ENCODE results near the gene HOXA3.

The HOXA3 gene

GRCh38 chr7:27151931-27152815 is at the start of gene HOXA3:
HOXA3 (minus strand) TSS chr7:27152583; CDS start chr7:27110640, 41,943 bp downstream.
- no peak for DNase-seq

GRCh38 chr7:27201580-27202017 is 49.2 kb upstream of the HOXA3 start:
- DNase-seq = no peak

DNA sequence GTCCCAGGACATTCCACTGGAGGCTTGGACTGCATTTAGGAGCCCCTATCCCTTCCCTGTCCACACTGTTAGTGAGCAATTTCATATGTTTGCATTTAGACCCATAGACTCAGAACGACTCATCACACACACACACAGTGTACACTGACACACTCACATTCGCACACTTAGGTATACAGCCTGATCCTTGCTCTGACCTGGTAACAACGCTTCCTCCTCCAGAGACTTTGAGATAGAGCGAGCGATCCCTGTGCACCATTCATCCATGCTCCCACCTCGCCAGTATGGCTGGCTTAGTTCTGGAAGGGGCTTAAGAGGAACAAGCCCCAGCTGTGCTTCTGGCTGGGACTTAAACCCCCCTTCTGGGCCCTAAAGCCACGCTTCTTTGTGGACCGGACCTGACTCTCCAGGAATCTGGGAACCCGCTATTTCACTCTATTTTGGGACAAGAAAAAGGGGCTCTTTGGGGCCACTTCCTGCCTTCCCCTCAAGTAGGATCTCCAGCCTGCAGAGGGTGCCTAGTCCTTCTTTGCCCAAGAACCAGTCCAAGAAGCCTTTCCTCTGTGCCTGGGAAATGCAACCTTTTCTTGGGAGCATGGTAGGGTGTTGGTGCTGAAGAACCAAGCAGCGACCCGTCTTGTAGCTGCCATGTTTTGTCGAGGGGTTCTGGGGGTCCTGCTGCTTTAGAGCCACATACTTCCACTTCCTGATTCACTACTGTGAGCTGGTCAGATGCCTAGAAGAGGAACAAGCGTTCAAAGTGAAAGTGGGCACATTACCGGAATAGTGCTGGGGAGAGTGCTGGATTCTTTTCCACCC is 48.6 kb upstream of the HOXA3 start:
- no peak for DNase-seq

- DNase-seq = peak; percentile 69
These were observed 47.7 kb upstream of the HOXA3 start, which contains the start of gene HOXA13 for GRCh38 chr7:27199849-27200760. HOXA13 (minus strand) TSS chr7:27200091; CDS start chr7:27200077, 14 bp downstream.

- DNase-seq = no peak
These were observed 46.8 kb upstream of the HOXA3 start for GRCh38 chr7:27198871-27199801.

DNA sequence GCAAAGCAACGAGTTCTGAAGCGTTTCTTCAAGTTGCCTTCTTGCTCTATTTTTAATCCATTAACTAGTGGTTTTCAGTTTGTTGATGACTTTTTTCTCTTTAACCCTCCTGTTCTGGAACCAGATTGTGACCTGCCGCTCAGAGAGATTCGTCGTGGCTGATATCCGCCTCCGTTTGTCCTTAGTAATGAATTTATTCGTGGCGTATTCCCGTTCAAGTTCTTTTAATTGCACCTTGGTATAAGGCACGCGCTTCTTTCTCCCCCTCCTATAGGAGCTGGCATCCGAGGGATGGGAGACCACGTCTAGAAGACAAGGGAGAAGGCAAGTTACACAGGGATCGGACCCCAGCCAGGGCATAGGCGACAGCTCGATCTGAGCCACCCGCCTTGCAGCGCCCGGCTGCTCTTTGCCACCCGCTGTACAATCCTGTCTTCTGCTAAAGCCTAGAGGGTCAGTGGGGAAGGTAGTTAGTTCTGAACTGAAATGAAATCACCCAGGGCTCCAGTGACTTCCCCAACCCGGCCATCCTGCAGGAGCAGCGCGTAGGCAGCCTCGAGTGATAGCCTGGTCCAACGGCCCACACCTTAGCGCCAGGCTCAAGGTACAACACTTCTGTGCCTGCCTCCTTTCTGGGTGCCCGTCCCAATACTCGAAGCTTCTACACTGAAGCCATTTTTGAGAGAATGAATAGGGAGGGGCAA is 45.9 kb upstream of the HOXA3 start:
- no peak for DNase-seq

GRCh38 chr7:27197137-27198042 is 45.0 kb upstream of the HOXA3 start:
- no peak for DNase-seq

- peak; percentile 42 for DNase-seq
These were observed 43.9 kb upstream of the HOXA3 start for GRCh38 chr7:27196287-27196767.

DNA sequence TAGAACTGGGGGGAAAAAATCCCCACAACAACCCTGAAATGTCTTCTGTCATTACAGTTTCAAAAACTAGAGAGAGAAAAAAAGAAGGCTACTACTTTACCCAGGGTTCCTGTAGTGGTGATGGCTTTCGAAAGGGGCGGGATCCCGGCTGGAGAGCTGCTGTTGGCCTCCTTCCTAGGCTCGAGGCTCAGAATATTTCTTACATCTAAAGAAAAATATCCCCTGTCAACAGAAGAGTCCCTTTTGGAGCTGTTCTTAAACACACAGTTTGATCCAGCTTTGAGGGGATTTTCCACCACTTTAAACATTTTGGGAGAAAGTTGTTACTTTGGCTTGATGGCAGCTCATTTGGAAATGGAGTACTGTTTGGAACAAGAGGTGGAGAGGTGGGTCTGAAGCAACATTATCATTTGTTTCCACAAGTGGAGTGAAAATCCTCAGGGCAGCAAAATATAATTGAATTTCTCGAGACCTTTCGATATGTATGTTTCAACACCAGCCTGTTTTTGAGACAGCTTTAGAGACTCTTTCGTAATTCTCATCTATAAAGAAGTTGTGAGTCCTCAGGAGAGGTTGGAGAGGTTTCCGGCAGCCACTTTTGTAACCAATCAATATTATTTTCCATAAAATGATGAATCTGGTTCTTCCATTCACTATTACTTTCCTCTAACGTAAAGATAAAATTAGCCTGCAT is 42.5 kb upstream of the HOXA3 start:
- no peak for DNase-seq

DNA sequence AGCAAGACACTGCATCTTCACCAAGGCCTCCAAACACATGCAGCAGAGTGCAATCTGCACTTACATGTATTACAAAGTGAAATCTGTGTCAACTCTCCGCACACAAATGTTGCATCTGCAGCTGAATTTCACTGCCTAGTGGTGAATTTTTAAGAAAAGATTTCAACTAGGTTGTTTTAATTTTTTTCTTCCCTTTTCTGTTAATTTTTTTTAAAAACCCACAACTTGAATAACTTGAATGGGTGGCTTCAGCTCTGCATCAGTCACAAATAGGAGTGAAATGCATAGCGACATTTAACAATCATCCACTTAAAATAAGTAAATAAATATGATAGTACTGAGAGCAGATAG is 41.6 kb upstream of the HOXA3 start:
- no peak for DNase-seq

- no peak for DNase-seq
These were observed 41.1 kb upstream of the HOXA3 start for GRCh38 chr7:27193335-27194001.

DNA sequence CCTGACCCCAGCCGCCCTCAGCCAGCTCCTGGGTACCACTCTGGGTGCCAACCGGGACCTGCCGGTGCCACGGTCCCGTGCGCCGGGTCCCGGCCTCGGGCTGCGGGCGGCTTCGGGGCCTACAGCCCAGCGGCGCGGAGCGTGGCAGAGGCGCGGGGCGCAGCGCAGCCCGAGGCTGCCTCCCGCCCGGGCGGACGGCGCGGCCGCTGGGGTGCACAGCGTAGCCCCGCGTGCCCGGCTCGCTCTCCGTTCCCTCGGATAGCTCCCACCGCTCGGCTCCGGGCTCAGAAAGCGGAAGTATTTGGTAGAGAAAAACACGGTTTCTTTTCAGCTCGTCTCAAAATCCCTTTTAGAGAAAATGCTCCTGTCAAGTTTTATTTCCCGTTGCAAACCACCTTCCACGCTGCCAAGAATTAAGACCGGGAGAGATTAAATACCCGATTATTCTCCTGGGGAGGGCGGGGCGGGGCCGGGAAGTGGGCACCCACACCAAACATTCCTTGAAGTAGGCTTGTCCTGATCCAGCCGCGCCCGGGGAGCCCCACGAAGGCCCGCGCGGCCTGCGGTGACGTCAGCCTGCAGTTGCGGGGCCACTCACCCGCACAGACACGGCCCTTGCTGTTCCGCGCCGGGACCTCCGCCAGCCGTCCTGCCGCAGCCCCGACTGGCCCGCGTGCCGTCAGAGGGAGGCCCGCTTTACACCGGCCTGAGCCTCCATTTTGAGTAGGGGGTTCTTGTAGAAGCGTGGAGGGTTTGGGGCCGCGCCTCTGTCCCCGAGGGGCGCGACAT is 40.4 kb upstream of the HOXA3 start:
- no peak for DNase-seq

GRCh38 chr7:27191833-27192545 is 39.6 kb upstream of the HOXA3 start:
- no peak for DNase-seq

GRCh38 chr7:27191161-27191731 is 38.9 kb upstream of the HOXA3 start:
- DNase-seq = no peak

GRCh38 chr7:27189997-27190748 is 37.8 kb upstream of the HOXA3 start:
- DNase-seq = no peak

Data from NCI-H1436 (cell line).